GM23338 (cell line): ENCODE data around the gene NOXA1. TPM values are rescaled to one million over a fixed set of nuclear protein-coding genes. Genes with fewer than 3 reads are reported as not detected.

Experiments
- ATAC-seq: fragments of 200-7000 bp; cut with Tn5 transposase; 3 replicates; pipeline ENCODE4 v1.9.1; 2020
- DNase-seq: peaks from one replicate; pipeline ENCODE4 v3.0.0-alpha.2; 2015; ENCODE audit warnings: low spot score
- H2AFZ ChIP-seq: fragments of 200-600 bp; sonication (generic); 2 replicates; pipeline ENCODE4 v1.8.0; 2016; ENCODE audit warnings: antibody characterized with exemption, mild to moderate bottlenecking, moderate library complexity
- H3F3A ChIP-seq: fragments of 200-600 bp; sonication (generic); replicated peaks from 2 replicates; pipeline ENCODE4 v1.8.0; 2017; ENCODE audit warnings: antibody characterized with exemption, mixed run types, low read depth
- H3K27ac ChIP-seq: fragments of 200-600 bp; sonication (generic); 2 replicates; pipeline ENCODE4 v1.6.1; 2016; ENCODE audit warnings: low read depth
- H3K27me3 ChIP-seq: fragments of 200-600 bp; sonication (generic); 2 replicates; pipeline ENCODE4 v1.8.0; 2016; ENCODE audit warnings: mild to moderate bottlenecking, mixed run types, moderate library complexity; ENCODE audit not compliant: insufficient read depth
- H3K36me3 ChIP-seq: fragments of 200-600 bp; sonication (generic); 2 replicates; pipeline ENCODE4 v1.8.0; 2016; ENCODE audit warnings: mild to moderate bottlenecking; ENCODE audit not compliant: insufficient read depth
- H3K4me1 ChIP-seq: fragments of 200-600 bp; sonication (generic); 2 replicates; pipeline ENCODE4 v1.8.0; 2016; ENCODE audit warnings: mild to moderate bottlenecking, moderate library complexity; ENCODE audit not compliant: insufficient read depth
- H3K4me2 ChIP-seq: fragments of 200-600 bp; sonication (generic); 2 replicates; pipeline ENCODE4 v1.7.1; 2017; ENCODE audit warnings: mixed run types
- H3K4me3 ChIP-seq: fragments of 200-600 bp; sonication (generic); 2 replicates; pipeline ENCODE4 v1.6.1; 2016; ENCODE audit warnings: mixed run types
- H3K79me2 ChIP-seq: fragments of 200-600 bp; sonication (generic); replicated peaks from 2 replicates; pipeline ENCODE4 v1.8.0; 2017; ENCODE audit warnings: mild to moderate bottlenecking; ENCODE audit not compliant: insufficient read depth
- H3K9me2 ChIP-seq: fragments of 200-600 bp; sonication (generic); 2 replicates; pipeline ENCODE4 v1.8.0; 2017; ENCODE audit not compliant: insufficient read depth
- H4K20me1 ChIP-seq: fragments of 200-600 bp; sonication (generic); replicated peaks from 2 replicates; pipeline ENCODE4 v1.8.0; 2017; ENCODE audit warnings: mild to moderate bottlenecking; ENCODE audit not compliant: insufficient read depth
- H3K27ac Mint-ChIP-seq: 2 replicates; pipeline ENCODE4 v1.8.0; 2020; ENCODE audit warnings: inconsistent platforms, mild to moderate bottlenecking, moderate library complexity, mixed read lengths
- H3K27me3 Mint-ChIP-seq: 3 replicates; pipeline ENCODE4 v1.8.0; 2022; ENCODE audit warnings: low read depth, mild to moderate bottlenecking, moderate library complexity, mixed read lengths, inconsistent platforms; ENCODE audit not compliant: insufficient read depth, poor library complexity
- H3K36me3 Mint-ChIP-seq: 3 replicates; pipeline ENCODE4 v1.8.0; 2021; ENCODE audit warnings: low read depth, mild to moderate bottlenecking, inconsistent platforms, moderate library complexity, mixed read lengths
- H3K4me1 Mint-ChIP-seq: 3 replicates; pipeline ENCODE4 v1.8.0; 2020; ENCODE audit warnings: mild to moderate bottlenecking, inconsistent platforms, mixed read lengths
- H3K4me3 Mint-ChIP-seq: 3 replicates; pipeline ENCODE4 v1.8.0; 2021; ENCODE audit warnings: moderate library complexity, mild to moderate bottlenecking, inconsistent platforms, mixed read lengths
- H3K9me3 Mint-ChIP-seq: 3 replicates; pipeline ENCODE4 v1.8.0; 2020; ENCODE audit warnings: moderate library complexity, mild to moderate bottlenecking, inconsistent platforms, mixed read lengths
- CTCF ChIP-seq, 2 experiments: fragments of 200-600 bp in 1 of 2; sonication (generic) in 1 of 2; conservative IDR thresholded peaks; 2 replicates each; pipeline versions ENCODE4 v1.5.1 to v1.6.1; 2016 to 2017; ENCODE audit warnings: antibody characterized with exemption in 2 of 2, low read depth in 2 of 2, mild to moderate bottlenecking in 2 of 2, moderate library complexity in 1 of 2
- EZH2 ChIP-seq: fragments of 200-600 bp; sonication (generic); IDR thresholded peaks from one replicate; pipeline ENCODE4 v1.8.0; 2017; ENCODE audit warnings: antibody characterized with exemption, mild to moderate bottlenecking, low read depth; ENCODE audit not compliant: unreplicated experiment
- EZH2phosphoT487 ChIP-seq: fragments of 200-600 bp; sonication (generic); IDR thresholded peaks from one replicate; pipeline ENCODE4 v1.8.1; 2018; ENCODE audit warnings: antibody characterized with exemption; ENCODE audit not compliant: unreplicated experiment
- NANOG ChIP-seq: IDR thresholded peaks from 2 replicates; pipeline ENCODE4 v1.6.1; 2016; ENCODE audit warnings: antibody characterized with exemption, borderline replicate concordance
- STAT1 ChIP-seq: IDR thresholded peaks from one replicate; pipeline ENCODE4 v1.6.1; 2016; ENCODE audit warnings: antibody characterized with exemption; ENCODE audit not compliant: unreplicated experiment
- polyA plus RNA-seq: library from polyadenylated mRNA; unstranded; fragments of >200 nt; fragmentation: Nextera tagmentation; extraction: Ambion mirVana; gene quantifications from 2 replicates; pipeline ENCODE4 v1.2.1, GENCODE V29; 2016
- total RNA-seq: library from RNA; depleted of rRNA; stranded (reverse); fragments of >200 nt; shearing (Covaris generic); gene quantifications from 2 replicates; pipeline ENCODE4 v1.2.3, GENCODE V29; 2014
- TF ChIP-seq, protein P1 (sequence below): fragments of 250-450 bp; sonication (Bioruptor Pico); IDR thresholded peaks from 2 replicates; pipeline ENCODE4 v1.5.0; 2020; ENCODE audit warnings: mild to moderate bottlenecking, moderate library complexity

Gene NOXA1
- total and polyA plus RNA-seq, 2 experiments from 2014 or later: 0.59 to 0.68 TPM

DNA sequence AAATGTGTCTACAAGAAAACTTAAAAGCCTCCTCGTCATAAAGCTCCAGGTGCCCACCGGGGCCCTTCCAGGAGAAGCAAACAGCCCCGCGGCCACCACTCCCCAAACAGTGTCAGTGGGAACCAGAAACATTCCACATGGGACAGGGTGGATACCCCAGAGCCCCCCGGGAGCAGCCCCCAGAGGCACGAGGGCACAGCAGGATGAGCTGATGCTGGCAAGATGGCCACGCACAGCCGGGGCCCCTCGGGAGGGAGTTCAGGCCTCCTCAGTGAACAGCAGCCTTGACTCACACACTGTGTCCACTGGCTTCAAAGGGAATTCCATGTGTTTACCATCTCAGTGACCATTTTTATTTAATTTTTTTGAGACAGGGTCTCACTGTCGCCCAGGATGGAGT is 10.8 kb upstream of the NOXA1 start (continued):
- TF ChIP-seq, protein P1, sequence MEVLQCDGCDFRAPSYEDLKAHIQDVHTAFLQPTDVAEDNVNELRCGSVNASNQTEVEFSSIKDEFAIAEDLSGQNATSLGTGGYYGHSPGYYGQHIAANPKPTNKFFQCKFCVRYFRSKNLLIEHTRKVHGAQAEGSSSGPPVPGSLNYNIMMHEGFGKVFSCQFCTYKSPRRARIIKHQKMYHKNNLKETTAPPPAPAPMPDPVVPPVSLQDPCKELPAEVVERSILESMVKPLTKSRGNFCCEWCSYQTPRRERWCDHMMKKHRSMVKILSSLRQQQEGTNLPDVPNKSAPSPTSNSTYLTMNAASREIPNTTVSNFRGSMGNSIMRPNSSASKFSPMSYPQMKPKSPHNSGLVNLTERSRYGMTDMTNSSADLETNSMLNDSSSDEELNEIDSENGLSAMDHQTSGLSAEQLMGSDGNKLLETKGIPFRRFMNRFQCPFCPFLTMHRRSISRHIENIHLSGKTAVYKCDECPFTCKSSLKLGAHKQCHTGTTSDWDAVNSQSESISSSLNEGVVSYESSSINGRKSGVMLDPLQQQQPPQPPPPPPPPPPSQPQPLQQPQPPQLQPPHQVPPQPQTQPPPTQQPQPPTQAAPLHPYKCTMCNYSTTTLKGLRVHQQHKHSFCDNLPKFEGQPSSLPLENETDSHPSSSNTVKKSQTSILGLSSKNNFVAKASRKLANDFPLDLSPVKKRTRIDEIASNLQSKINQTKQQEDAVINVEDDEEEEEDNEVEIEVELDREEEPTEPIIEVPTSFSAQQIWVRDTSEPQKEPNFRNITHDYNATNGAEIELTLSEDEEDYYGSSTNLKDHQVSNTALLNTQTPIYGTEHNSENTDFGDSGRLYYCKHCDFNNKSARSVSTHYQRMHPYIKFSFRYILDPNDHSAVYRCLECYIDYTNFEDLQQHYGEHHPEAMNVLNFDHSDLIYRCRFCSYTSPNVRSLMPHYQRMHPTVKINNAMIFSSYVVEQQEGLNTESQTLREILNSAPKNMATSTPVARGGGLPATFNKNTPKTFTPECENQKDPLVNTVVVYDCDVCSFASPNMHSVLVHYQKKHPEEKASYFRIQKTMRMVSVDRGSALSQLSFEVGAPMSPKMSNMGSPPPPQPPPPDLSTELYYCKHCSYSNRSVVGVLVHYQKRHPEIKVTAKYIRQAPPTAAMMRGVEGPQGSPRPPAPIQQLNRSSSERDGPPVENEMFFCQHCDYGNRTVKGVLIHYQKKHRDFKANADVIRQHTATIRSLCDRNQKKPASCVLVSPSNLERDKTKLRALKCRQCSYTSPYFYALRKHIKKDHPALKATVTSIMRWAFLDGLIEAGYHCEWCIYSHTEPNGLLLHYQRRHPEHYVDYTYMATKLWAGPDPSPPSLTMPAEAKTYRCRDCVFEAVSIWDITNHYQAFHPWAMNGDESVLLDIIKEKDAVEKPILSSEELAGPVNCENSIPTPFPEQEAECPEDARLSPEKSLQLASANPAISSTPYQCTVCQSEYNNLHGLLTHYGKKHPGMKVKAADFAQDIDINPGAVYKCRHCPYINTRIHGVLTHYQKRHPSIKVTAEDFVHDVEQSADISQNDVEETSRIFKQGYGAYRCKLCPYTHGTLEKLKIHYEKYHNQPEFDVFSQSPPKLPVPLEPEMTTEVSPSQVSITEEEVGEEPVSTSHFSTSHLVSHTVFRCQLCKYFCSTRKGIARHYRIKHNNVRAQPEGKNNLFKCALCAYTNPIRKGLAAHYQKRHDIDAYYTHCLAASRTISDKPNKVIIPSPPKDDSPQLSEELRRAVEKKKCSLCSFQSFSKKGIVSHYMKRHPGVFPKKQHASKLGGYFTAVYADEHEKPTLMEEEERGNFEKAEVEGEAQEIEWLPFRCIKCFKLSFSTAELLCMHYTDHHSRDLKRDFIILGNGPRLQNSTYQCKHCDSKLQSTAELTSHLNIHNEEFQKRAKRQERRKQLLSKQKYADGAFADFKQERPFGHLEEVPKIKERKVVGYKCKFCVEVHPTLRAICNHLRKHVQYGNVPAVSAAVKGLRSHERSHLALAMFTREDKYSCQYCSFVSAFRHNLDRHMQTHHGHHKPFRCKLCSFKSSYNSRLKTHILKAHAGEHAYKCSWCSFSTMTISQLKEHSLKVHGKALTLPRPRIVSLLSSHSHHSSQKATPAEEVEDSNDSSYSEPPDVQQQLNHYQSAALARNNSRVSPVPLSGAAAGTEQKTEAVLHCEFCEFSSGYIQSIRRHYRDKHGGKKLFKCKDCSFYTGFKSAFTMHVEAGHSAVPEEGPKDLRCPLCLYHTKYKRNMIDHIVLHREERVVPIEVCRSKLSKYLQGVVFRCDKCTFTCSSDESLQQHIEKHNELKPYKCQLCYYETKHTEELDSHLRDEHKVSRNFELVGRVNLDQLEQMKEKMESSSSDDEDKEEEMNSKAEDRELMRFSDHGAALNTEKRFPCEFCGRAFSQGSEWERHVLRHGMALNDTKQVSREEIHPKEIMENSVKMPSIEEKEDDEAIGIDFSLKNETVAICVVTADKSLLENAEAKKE: no peak
- TF ChIP-seq CTCF (conservative IDR thresholded peaks at IDR 0.05; ENCODE audit: low read depth in 2 of 2): no peak
- no peak for TF ChIP-seq STAT1

DNA sequence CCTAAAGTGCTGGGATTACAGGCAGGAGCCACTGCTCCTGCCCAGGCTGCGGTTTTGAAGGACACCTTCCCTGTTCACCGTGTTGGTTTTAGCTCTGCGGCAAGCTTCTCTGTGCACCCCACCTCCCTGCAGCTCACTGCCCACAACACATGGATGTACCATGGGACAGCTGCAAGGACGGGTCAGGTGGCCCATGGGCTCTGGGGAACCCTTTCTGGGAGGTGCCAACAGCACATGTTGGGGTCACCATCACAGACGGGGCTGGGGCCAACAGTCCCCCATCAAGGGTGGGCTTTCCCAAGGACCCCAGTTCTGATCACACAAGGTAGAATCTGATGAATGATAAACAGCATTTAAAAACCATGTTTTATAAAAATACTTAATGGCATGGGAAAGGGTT is 7.7 kb upstream of the NOXA1 start:
- no peaks in the 10 kb centered on the region for H3K9me3 Mint-ChIP-seq
- Histone ChIP-seq H3K27me3 (no peaks in the 10 kb centered on the region), H2AFZ (no peak overlapping the region), H3K9me2 (no peaks in the 10 kb centered on the region), H3K4me3 (no peak overlapping the region), H4K20me1 (peaks cover 4% of the 10 kb centered on the region), H3K4me2 (no peak overlapping the region), H3F3A (0 out of 2 replicates have a peak, but pooled peaks cover 3% of the 10 kb centered on the region), H3K36me3 (no peaks in the 10 kb centered on the region), H3K79me2 (peaks cover 12% of the 10 kb centered on the region; the same call in 1 of the 2 replicates), H3K4me1 (0 out of 2 replicates have a peak, but pooled peaks cover 3% of the 10 kb centered on the region), H3K27ac (no peak overlapping the region)
- H3K27ac Mint-ChIP-seq: no peak overlapping the region
- TF ChIP-seq EZH2phosphoT487: no peak
- no peak for TF ChIP-seq NANOG
- TF ChIP-seq, protein P1: no peak
- no peak for TF ChIP-seq EZH2
- no peak overlapping the region for H3K4me3 Mint-ChIP-seq
- H3K4me1 Mint-ChIP-seq: no peaks in the 10 kb centered on the region; the same call in 2 of the 3 replicates
- no peak for DNase-seq
- H3K36me3 Mint-ChIP-seq: no peaks in the 10 kb centered on the region
- no peak for ATAC-seq
- peaks cover 2% of the 10 kb centered on the region for H3K27me3 Mint-ChIP-seq
